NT2/D1 (cell line): ENCODE data around the gene TMEM132A.

Experiments used
- SUZ12 ChIP-seq: IDR thresholded peaks from 2 replicates; pipeline ENCODE4 v1.6.1; 2011; ENCODE audit not compliant: insufficient read length, insufficient read depth; ENCODE audit errors: extremely low read depth
- YY1 ChIP-seq: IDR thresholded peaks from 2 replicates; pipeline ENCODE4 v1.6.1; 2011; ENCODE audit not compliant: insufficient read length, insufficient read depth
- ZNF274 ChIP-seq: IDR thresholded peaks from 2 replicates; pipeline ENCODE4 v1.6.1; 2011; ENCODE audit warnings: mild to moderate bottlenecking, low read depth, low read length

DNA sequence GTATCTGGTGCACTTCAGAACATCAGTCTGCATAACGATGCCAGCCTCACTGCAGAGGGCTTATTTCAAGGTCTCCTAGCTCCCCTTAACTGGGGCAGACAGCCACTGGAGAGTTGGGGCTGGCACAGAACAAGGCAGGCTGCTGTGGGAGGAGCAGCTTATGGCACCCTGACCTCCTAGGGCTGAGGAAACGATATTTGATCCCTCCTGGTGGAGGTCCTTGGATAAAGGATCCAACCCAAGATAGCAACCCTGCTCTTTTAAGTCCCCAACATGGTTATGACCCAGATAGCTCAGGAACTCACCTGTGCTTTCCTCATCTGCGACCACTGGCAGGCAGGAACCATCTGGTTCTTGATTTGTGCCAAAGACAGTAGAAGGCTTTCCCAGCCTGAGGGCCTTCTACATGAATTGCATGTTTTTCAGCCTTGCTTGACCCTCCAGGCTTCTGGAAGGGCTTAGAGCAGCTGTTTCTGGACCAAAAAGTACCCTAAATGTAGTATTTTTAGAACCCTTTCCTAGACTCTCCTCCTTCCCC lies 7.5 kb upstream of the TMEM132A start:
- no peak for TF ChIP-seq SUZ12
- TF ChIP-seq ZNF274: no peak
- no peak for TF ChIP-seq YY1
